Nephron (organoid): ENCODE measurements around the gene BAZ2B.

Source experiments
- H3K27ac Mint-ChIP-seq, 3 experiments: 2 replicates each; pipeline ENCODE4 v1.8.0; 2020; ENCODE audit warnings: mixed read lengths in 3 of 3, mild to moderate bottlenecking in 2 of 3, moderate library complexity in 1 of 3
- H3K27me3 Mint-ChIP-seq: 2 replicates; pipeline ENCODE4 v1.8.0; 2021; ENCODE audit warnings: low read depth, mild to moderate bottlenecking, moderate library complexity, mixed read lengths
- H3K36me3 Mint-ChIP-seq: 2 replicates; pipeline ENCODE4 v1.8.0; 2020; ENCODE audit warnings: low read depth, mixed read lengths
- H3K4me1 Mint-ChIP-seq: 2 replicates; pipeline ENCODE4 v1.8.0; 2020; ENCODE audit warnings: mixed read lengths
- H3K4me3 Mint-ChIP-seq, 3 experiments: 2 replicates each; pipeline ENCODE4 v1.8.0; 2020; ENCODE audit warnings: mild to moderate bottlenecking in 3 of 3, mixed read lengths in 3 of 3, moderate library complexity in 2 of 3
- H3K9me3 Mint-ChIP-seq: 2 replicates; pipeline ENCODE4 v1.8.0; 2020; ENCODE audit warnings: mixed read lengths
- TF ChIP-seq, protein P1 (sequence below), 3 experiments: fragments of 200-600 bp; sonication (generic); IDR thresholded peaks; one replicate each; pipeline ENCODE4 v1.5.0; 2021; ENCODE audit warnings: antibody characterized with exemption in 3 of 3; ENCODE audit not compliant: unreplicated experiment in 3 of 3

The BAZ2B gene

DNA sequence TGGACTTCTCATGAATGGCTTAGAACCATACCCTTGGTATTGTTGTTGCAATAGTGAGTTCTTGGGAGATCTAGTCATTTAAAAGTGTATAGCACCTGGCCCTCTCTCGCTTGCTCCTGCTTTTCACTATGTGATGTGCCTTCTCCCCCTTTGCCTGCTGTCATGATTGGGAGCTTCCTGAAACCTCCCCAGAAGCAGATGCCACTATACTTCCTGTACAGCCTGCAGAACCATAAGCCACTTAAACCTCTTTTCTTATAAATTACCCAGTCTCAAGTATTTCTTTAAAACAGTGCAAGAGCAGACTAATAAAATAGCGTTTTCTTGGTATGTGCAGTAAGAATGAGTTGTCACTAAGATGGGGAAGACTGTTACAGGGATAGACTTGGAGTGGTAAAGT, 31.6 kb downstream of the BAZ2B start:
- no peaks in the 10 kb centered on the region for H3K27me3 Mint-ChIP-seq
- peaks cover 5% of the 10 kb centered on the region for H3K4me1 Mint-ChIP-seq
- H3K4me3 Mint-ChIP-seq: no peak overlapping the region
- TF ChIP-seq, protein P1, sequence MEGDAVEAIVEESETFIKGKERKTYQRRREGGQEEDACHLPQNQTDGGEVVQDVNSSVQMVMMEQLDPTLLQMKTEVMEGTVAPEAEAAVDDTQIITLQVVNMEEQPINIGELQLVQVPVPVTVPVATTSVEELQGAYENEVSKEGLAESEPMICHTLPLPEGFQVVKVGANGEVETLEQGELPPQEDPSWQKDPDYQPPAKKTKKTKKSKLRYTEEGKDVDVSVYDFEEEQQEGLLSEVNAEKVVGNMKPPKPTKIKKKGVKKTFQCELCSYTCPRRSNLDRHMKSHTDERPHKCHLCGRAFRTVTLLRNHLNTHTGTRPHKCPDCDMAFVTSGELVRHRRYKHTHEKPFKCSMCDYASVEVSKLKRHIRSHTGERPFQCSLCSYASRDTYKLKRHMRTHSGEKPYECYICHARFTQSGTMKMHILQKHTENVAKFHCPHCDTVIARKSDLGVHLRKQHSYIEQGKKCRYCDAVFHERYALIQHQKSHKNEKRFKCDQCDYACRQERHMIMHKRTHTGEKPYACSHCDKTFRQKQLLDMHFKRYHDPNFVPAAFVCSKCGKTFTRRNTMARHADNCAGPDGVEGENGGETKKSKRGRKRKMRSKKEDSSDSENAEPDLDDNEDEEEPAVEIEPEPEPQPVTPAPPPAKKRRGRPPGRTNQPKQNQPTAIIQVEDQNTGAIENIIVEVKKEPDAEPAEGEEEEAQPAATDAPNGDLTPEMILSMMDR (IDR thresholded peaks at IDR 0.05; ENCODE audit: unreplicated experiment in 3 of 3): no peak
- H3K27ac Mint-ChIP-seq: no peak overlapping the region
- peaks cover 54% of the 10 kb centered on the region for H3K36me3 Mint-ChIP-seq
- peaks cover 10% of the 10 kb centered on the region for H3K9me3 Mint-ChIP-seq

DNA sequence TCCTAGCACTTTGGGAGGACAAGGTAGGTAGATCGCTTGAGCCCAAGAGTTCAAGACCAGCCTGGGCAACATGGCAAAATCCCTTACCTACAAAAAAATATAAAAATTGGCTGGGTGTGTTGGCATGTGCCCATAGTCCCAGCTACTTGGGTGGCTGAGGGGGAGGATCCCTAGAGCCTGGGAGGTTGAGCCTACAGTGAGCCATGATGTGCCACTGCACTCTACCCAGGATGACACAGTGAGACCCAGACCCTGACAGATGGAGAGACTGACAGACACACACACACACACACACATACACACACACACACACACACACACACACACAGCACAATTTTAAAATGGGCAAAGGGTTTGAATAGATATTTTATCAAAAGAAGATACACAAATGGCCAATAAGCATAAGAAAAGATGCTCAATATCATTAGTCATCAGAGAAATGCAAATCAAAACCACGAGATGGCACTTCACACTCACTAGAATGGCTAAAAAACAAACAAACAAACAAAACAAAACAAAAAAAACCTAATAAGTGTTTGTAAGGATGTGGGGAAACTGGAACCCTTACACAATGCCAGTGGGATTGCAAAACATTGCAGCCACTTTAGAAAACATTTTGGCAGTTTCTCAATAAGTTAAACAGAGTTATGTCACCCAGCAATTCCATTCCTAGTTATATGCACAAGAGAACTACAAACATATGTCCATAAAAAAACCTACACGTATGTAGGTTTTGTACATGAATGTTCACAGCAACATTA, 42.3 kb downstream of the BAZ2B start:
- H3K36me3 Mint-ChIP-seq: peaks cover 55% of the 10 kb centered on the region
- H3K27me3 Mint-ChIP-seq: no peaks in the 10 kb centered on the region
- H3K27ac Mint-ChIP-seq: no peak overlapping the region
- H3K4me1 Mint-ChIP-seq: no peaks in the 10 kb centered on the region
- no peak overlapping the region for H3K4me3 Mint-ChIP-seq
- peaks cover 31% of the 10 kb centered on the region for H3K9me3 Mint-ChIP-seq
- TF ChIP-seq, protein P1 (IDR thresholded peaks at IDR 0.05; ENCODE audit: unreplicated experiment in 3 of 3): no peak

DNA sequence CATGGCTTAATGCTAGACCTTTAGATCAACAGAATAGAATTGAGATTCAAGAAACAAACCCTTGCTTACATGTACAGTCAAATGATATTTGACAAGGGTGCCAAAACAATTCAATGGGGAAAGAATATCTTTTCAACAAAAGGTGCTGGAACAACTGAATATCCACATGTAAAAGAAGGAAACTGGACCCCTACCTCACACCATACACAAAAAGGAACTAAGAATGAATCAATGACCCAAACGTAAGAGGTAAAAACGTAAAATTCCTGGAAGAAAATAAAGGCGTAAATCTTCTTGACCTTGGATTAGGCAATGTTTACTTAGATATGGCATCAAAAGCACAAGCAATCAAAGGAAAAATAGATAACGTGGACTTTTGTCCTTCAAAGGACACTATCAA, 43.1 kb downstream of the BAZ2B start:
- H3K27me3 Mint-ChIP-seq: no peaks in the 10 kb centered on the region
- peaks cover 23% of the 10 kb centered on the region for H3K9me3 Mint-ChIP-seq
- H3K4me1 Mint-ChIP-seq: no peaks in the 10 kb centered on the region
- peaks cover 47% of the 10 kb centered on the region for H3K36me3 Mint-ChIP-seq
- no peak overlapping the region for H3K4me3 Mint-ChIP-seq
- TF ChIP-seq, protein P1 (IDR thresholded peaks at IDR 0.05; ENCODE audit: unreplicated experiment in 3 of 3): no peak
- no peak overlapping the region for H3K27ac Mint-ChIP-seq

DNA sequence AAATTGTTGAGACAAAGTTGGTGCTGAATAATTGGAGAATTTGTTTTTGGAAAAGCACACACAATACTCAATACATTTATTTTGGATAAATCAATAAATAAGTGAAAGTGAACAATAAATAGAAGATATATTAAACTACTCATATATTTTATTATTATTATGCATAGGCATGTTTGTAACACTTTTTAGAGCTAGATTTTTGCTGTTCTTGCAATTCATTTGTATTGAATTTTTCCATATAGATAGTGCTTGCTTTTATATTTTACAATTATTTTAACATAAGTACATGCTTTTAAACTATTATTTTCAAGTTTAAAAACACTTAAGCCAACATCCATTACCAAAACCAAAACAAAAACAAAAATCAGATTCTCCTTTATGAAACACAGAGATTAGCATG, 43.9 kb downstream of the BAZ2B start:
- no peaks in the 10 kb centered on the region for H3K4me1 Mint-ChIP-seq

DNA sequence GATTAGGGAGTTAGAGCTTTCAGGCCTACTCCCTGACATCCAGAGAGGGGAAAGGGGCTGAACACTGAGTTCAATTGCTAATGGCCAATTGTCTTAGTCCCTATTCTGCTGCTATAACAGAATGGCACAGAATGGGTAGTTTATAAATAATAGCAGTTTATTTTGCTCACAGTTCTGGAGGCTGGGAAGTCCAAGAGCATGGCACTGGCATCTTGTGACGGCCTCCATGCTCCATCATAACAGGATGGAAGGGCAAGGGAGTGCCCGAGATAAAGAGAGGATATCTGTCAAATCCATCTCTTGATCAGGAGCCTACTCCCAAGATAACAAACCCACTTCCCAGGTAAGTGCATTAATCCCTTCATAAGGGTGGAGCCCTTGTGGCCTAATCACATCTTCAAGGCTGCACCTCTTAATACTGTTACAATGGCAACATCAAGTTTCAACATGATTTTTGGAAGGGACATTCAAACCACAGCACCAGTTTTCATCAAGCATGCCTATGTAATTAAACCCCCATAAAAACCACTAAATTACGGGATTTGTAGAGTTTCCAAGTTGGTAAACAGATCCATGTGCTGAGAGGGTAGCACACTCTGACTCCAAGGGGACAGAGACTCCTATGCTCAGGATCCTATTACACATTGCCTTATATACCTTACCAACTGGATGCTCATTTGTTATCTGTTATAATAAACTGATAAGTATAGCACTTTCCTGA, 44.6 kb downstream of the BAZ2B start:
- H3K36me3 Mint-ChIP-seq: peaks cover 53% of the 10 kb centered on the region
- no peaks in the 10 kb centered on the region for H3K27me3 Mint-ChIP-seq
- TF ChIP-seq, protein P1 (IDR thresholded peaks at IDR 0.05; ENCODE audit: unreplicated experiment in 3 of 3): no peak
- H3K27ac Mint-ChIP-seq: no peak overlapping the region
- no peak overlapping the region for H3K4me3 Mint-ChIP-seq
- no peaks in the 10 kb centered on the region for H3K4me1 Mint-ChIP-seq
- H3K9me3 Mint-ChIP-seq: peaks cover 23% of the 10 kb centered on the region

More for the DNA sequence above, 43.9 kb downstream of the BAZ2B start:
- peaks cover 51% of the 10 kb centered on the region for H3K36me3 Mint-ChIP-seq
- no peak overlapping the region for H3K27ac Mint-ChIP-seq
- H3K9me3 Mint-ChIP-seq: peaks cover 23% of the 10 kb centered on the region
- H3K4me3 Mint-ChIP-seq: no peak overlapping the region
- TF ChIP-seq, protein P1 (IDR thresholded peaks at IDR 0.05; ENCODE audit: unreplicated experiment in 3 of 3): no peak
- no peaks in the 10 kb centered on the region for H3K27me3 Mint-ChIP-seq
